NCI-H1048 (cell line): ENCODE results near the gene DAD1.
"Not testable (repeated sequence)": the region's sequence is repeated elsewhere in the genome, so short reads cannot be mapped to it uniquely, and the experiment has no call there.

ENCODE experiments used
- DNase-seq: peaks from one replicate; lab custom pipeline; 2025; lab: John Stamatoyannopoulos, UW

DAD1 gene

DNA sequence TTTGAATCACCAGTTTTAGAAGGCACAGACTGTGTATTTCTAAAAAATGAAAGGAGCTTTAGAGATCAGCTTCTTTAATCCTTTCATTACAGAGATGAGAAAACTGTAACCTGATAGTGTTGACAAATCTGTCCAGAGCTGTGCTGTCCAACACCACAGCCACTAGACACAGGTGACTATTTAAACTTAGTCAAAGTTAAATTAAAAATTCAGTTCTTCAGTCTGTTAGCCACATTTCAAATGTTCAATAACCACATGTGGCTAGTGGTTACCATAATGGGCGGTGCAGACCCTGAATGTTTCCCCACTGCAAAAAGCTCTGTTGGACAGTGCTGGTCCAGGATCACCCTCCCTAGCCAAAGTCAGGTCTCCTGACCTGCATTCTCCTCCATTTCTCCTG lies 21.6 kb downstream of the DAD1 start:
- no peak for DNase-seq

- no peak for DNase-seq
Observed at GRCh38 chr14:22566845-22567244, 22.2 kb downstream of the DAD1 start.

GRCh38 chr14:22566266-22566665 lies 22.8 kb downstream of the DAD1 start:
- not testable (repeated sequence) for DNase-seq

DNA sequence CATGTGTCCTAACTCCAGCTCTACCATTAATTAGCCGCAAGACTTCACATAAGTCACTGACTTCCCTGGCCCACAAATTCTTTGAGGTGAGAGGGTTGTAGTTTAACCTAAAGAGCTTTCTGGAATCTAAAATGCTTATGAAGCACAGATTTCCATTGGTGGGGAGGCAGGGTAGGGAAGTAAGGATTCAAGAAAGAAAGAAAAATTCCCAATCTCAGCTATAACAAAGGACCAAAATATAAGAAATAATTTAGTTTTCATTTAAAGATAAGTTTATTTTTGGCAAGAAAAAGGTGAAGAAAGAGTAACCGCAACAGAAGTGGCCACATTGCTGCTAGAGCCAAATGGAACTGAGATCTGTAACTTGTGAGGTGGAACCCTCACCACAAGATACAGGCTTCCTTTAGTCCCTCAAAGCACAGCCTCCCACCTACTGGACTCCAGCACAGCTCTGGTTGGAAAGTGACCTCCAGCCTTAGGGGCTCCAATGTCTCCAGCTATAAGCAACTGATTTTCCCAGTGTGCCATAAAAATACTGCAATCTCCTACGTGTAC lies 23.6 kb downstream of the DAD1 start:
- no peak for DNase-seq

GRCh38 chr14:22564463-22564862 lies 24.6 kb downstream of the DAD1 start:
- no peak for DNase-seq

GRCh38 chr14:22563987-22564386 lies 25.0 kb downstream of the DAD1 start:
- no peak for DNase-seq

DNA sequence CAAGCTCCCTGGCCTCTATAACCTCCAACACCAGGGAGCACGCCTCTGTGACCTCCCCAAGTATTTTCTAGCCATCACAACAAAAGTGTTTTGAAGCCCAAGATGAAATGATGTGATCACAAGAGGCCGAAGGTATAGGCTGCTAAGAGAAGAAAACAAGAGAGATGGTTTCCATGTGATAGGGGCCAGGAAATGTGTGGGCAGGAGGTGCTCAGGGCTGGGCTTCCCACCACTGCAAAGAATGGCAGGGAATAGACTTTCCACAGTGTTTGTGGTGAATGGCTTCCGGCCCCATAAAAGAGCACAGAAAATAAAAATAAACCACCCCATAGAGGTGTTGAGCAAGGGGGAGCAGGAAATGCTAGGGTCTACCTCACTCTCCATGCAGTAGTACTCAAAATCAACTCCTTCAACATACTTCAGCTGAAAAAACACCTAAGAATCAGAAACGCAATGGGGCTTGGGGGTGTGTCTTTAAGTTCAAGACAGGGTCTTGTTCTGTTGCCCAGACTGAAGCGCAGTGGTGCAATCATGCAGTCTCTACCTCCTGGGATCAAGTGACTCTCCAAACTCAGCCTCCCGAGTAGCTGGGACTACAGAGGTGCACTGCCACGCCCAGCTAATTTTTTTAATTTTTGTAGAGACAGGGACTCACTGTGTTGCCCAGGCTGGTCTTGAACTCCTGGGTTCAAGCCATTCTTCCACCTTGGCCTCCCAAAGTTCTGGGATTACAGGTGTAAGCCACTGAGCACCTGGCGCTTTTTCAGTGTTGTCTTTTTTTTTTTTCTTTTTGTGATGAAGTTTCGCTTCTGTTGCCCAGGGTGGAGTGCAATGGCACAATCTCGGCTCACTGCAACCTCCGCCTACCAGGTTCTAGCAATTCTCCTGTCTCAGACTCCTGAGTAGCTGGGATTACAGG lies 27.1 kb downstream of the DAD1 start:
- DNase-seq = no peak

DNA sequence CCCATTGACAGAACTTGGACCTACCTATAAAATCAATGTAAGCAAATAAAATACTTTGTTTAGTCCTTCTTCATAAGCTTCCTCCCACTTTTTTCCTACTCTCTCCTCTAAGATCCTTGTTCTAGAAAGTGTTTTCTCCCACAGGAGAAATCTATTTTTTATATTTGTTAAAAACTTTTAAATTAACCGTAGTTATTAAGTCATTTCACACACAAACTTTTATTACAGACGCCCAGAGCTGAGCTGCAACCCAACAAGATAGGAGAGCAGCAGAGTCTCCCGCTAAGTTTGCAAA lies 27.7 kb downstream of the DAD1 start:
- DNase-seq = no peak

GRCh38 chr14:22560662-22561365 lies 28.2 kb downstream of the DAD1 start:
- DNase-seq = no peak

- DNase-seq = no peak
Observed at GRCh38 chr14:22559041-22559440, 30.0 kb downstream of the DAD1 start.

- DNase-seq = no peak
Observed at GRCh38 chr14:22558221-22558913, 30.7 kb downstream of the DAD1 start.

GRCh38 chr14:22557846-22558220 lies 31.2 kb downstream of the DAD1 start:
- no peak for DNase-seq

GRCh38 chr14:22556990-22557623 lies 31.9 kb downstream of the DAD1 start:
- DNase-seq = peak; percentile 28

- no peak for DNase-seq
Observed at GRCh38 chr14:22556021-22556989, 32.7 kb downstream of the DAD1 start.

GRCh38 chr14:22555384-22556011 lies 33.5 kb downstream of the DAD1 start:
- no peak for DNase-seq

GRCh38 chr14:22554498-22555383 lies 34.3 kb downstream of the DAD1 start:
- DNase-seq = no peak

- DNase-seq = not testable (repeated sequence)
Observed at GRCh38 chr14:22553861-22554497, 35.0 kb downstream of the DAD1 start.

GRCh38 chr14:22553445-22553844 lies 35.6 kb downstream of the DAD1 start:
- no peak for DNase-seq

DNA sequence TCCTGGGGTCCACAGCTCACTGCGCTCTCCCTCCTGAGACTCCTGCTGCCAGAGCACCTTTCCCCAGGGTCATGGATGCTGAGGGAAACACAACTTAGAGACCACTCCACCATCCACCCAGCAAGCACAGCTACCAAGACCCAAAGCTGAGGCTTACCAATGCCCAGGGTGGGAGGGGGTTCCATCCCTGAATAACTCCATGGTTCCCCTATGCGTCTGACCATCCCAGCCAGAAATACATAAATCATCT lies 36.3 kb downstream of the DAD1 start:
- no peak for DNase-seq
